Measurements from ENCODE around the gene TNFRSF12A. TPM values are rescaled to one million over a fixed set of nuclear protein-coding genes. Genes with fewer than 3 reads are reported as not detected.

The TNFRSF12A gene
- total RNA-seq, 2 donors from 2014 or later, result 37.8 to 43.5 TPM

GRCh38 chr16:3059723-3060242 is 39.6 kb downstream of the TNFRSF12A start:
- Histone ChIP-seq H3K27ac (ENCODE audit: low read depth, low read length) (no peak overlapping the region), H3K4me1 (ENCODE audit: control insufficient read depth, insufficient read depth, low read length) (no peaks in the 10 kb centered on the region), H3K27me3 (ENCODE audit: control insufficient read depth, insufficient read depth, low read length, poor library complexity, severe bottlenecking) (peaks cover 4% of the 10 kb centered on the region), H3K4me3 (ENCODE audit: low read length) (peak overlapping the region; percentile 81), H3K9me3 (ENCODE audit: control insufficient read depth, low read length) (no peaks in the 10 kb centered on the region), H3K36me3 (ENCODE audit: control insufficient read depth, insufficient read depth, low read length) (no peaks in the 10 kb centered on the region), H3K9ac (ENCODE audit: extremely low read depth, low read length, poor library complexity, severe bottlenecking) (peak overlapping the region; percentile 25)
- Mint-ChIP-seq H3K27ac (peak overlapping the region; percentile 94), H3K9me3 (no peaks in the 10 kb centered on the region), H3K4me1 (peaks cover 7% of the 10 kb centered on the region), H3K27me3 (ENCODE audit: insufficient read depth) (peaks cover 24% of the 10 kb centered on the region), H3K36me3 (ENCODE audit: low read depth) (peaks cover 6% of the 10 kb centered on the region), H3K4me3 (peak overlapping the region; percentile 72)
- TF ChIP-seq CTCF (conservative IDR thresholded peaks at IDR 0.05), result no peak
- WGBS, 2 experiments (ENCODE audit: insufficient coverage in 1 of 2, insufficient read length in 1 of 2), result 76 to 84% methylated on average over 5 to 9 of the region's 9 CpGs
- no peak for DNase-seq

GRCh38 chr16:3060339-3061127 is 40.4 kb downstream of the TNFRSF12A start:
- Histone ChIP-seq H3K27me3 (ENCODE audit: control insufficient read depth, insufficient read depth, low read length, poor library complexity, severe bottlenecking) (peaks cover 4% of the 10 kb centered on the region), H3K27ac (ENCODE audit: low read depth, low read length) (no peak overlapping the region), H3K4me3 (ENCODE audit: low read length) (no peak overlapping the region), H3K4me1 (ENCODE audit: control insufficient read depth, insufficient read depth, low read length) (no peaks in the 10 kb centered on the region), H3K9ac (ENCODE audit: extremely low read depth, low read length, poor library complexity, severe bottlenecking) (no peak overlapping the region), H3K9me3 (ENCODE audit: control insufficient read depth, low read length) (no peaks in the 10 kb centered on the region), H3K36me3 (ENCODE audit: control insufficient read depth, insufficient read depth, low read length) (no peaks in the 10 kb centered on the region)
- DNase-seq, result no peak
- Mint-ChIP-seq H3K9me3 (no peaks in the 10 kb centered on the region), H3K4me1 (peaks cover 7% of the 10 kb centered on the region), H3K27me3 (ENCODE audit: insufficient read depth) (peaks cover 23% of the 10 kb centered on the region), H3K4me3 (peak overlapping the region; percentile 72), H3K27ac (no peak overlapping the region), H3K36me3 (ENCODE audit: low read depth) (peaks cover 1% of the 10 kb centered on the region)
- TF ChIP-seq CTCF (conservative IDR thresholded peaks at IDR 0.05), result no peak
- WGBS, 2 experiments (ENCODE audit: insufficient coverage in 1 of 2, insufficient read length in 1 of 2), result 86 to 91% methylated on average over 8 to 13 of the region's 14 CpGs

GRCh38 chr16:3062553-3062952 is 42.4 kb downstream of the TNFRSF12A start:
- no peak overlapping the region for H3K4me3 Mint-ChIP-seq
- peaks cover 4% of the 10 kb centered on the region for H3K27me3 ChIP-seq (ENCODE audit: control insufficient read depth, insufficient read depth, low read length, poor library complexity, severe bottlenecking)
- H3K9ac ChIP-seq (ENCODE audit: extremely low read depth, low read length, poor library complexity, severe bottlenecking), result no peak overlapping the region
- H3K9me3 ChIP-seq (ENCODE audit: control insufficient read depth, low read length), result no peaks in the 10 kb centered on the region
- H3K4me3 ChIP-seq (ENCODE audit: low read length), result no peak overlapping the region
- H3K36me3 Mint-ChIP-seq (ENCODE audit: low read depth), result no peaks in the 10 kb centered on the region
- H3K9me3 Mint-ChIP-seq, result no peaks in the 10 kb centered on the region
- no peak for DNase-seq
- 90% methylated on average over 4 to 6 of the region's 6 CpGs for WGBS, 2 experiments (ENCODE audit: insufficient coverage in 1 of 2, insufficient read length in 1 of 2)
- H3K4me1 Mint-ChIP-seq, result peaks cover 7% of the 10 kb centered on the region
- TF ChIP-seq CTCF (conservative IDR thresholded peaks at IDR 0.05), result no peak
- no peaks in the 10 kb centered on the region for H3K36me3 ChIP-seq (ENCODE audit: control insufficient read depth, insufficient read depth, low read length)
- no peak overlapping the region for H3K27ac ChIP-seq (ENCODE audit: low read depth, low read length)
- no peaks in the 10 kb centered on the region for H3K4me1 ChIP-seq (ENCODE audit: control insufficient read depth, insufficient read depth, low read length)
- no peak overlapping the region for H3K27ac Mint-ChIP-seq
- peaks cover 14% of the 10 kb centered on the region for H3K27me3 Mint-ChIP-seq (ENCODE audit: insufficient read depth)
